K562 (cell line): ENCODE measurements around the gene OR2S2. TPM values are rescaled to one million over a fixed set of nuclear protein-coding genes. Genes with fewer than 3 reads are reported as not detected.

Source experiments
- ATF1 ChIP-seq, 2 experiments: fragments of 450-650 bp in 1 of 2; IDR thresholded peaks; 2 replicates each; pipeline ENCODE4 v1.6.1; 2016; ENCODE audit warnings: missing compliant biosample characterization in 1 of 2, missing genetic modification characterization in 1 of 2
- CCAR2 ChIP-seq: fragments of 200-400 bp; formaldehyde crosslinking; IDR thresholded peaks from 2 replicates; pipeline ENCODE4 v1.6.1; 2017; ENCODE audit warnings: mild to moderate bottlenecking, low read depth, low read length
- CEBPZ ChIP-seq: fragments of 150-350 bp; IDR thresholded peaks from 2 replicates; pipeline ENCODE4 v1.6.1; 2014; ENCODE audit warnings: low read depth, mild to moderate bottlenecking, low read length, borderline replicate concordance
- ELK1 ChIP-seq: sonication (generic); formaldehyde crosslinking; IDR thresholded peaks from 2 replicates; pipeline ENCODE4 v1.8.1; 2022; ENCODE audit warnings: missing genetic modification reagents
- GABPB2 ChIP-seq: fragments of 250-450 bp; sonication (Bioruptor Pico); conservative IDR thresholded peaks from 2 replicates; pipeline ENCODE4 v1.5.1; 2021; ENCODE audit warnings: mild to moderate bottlenecking
- GATAD2B ChIP-seq: fragments of 450-650 bp; IDR thresholded peaks from 2 replicates; pipeline ENCODE4 v1.6.1; 2017; ENCODE audit warnings: mild to moderate bottlenecking, borderline replicate concordance
- HES1 ChIP-seq: fragments of 450-650 bp; IDR thresholded peaks from 2 replicates; pipeline ENCODE4 v1.6.1; 2016; ENCODE audit warnings: low read depth, mild to moderate bottlenecking, moderate library complexity
- HNRNPL ChIP-seq: fragments of 200-400 bp; formaldehyde crosslinking; IDR thresholded peaks from 2 replicates; pipeline ENCODE4 v1.6.1; 2017; ENCODE audit warnings: low read depth, mild to moderate bottlenecking, low read length
- L3MBTL2 ChIP-seq: fragments of 450-650 bp; IDR thresholded peaks from 2 replicates; pipeline ENCODE4 v1.6.1; 2016; ENCODE audit warnings: mild to moderate bottlenecking, moderate library complexity
- LEF1 ChIP-seq: fragments of 450-650 bp; IDR thresholded peaks from 2 replicates; pipeline ENCODE4 v1.6.1; 2016; ENCODE audit warnings: mild to moderate bottlenecking
- MEIS2 ChIP-seq: fragments of 450-650 bp; IDR thresholded peaks from 2 replicates; pipeline ENCODE4 v1.6.1; 2014; ENCODE audit warnings: mild to moderate bottlenecking; ENCODE audit not compliant: partially characterized antibody
- NONO ChIP-seq, 2 experiments: fragments of 200-400 bp in 1 of 2; fragments of 450-650 bp in 1 of 2; formaldehyde crosslinking in 1 of 2; IDR thresholded peaks; 2 replicates each; pipeline ENCODE4 v1.6.1; 2017; ENCODE audit warnings: low read depth in 2 of 2, mild to moderate bottlenecking in 2 of 2, moderate library complexity in 2 of 2, low read length in 1 of 2
- USF2 ChIP-seq: sonication (generic); formaldehyde crosslinking; IDR thresholded peaks from 2 replicates; pipeline ENCODE4 v1.5.0; 2020; ENCODE audit warnings: missing genetic modification reagents
- ZBTB11 ChIP-seq, 3 experiments: fragments of 200-800 bp in 1 of 3; fragments of 250-450 bp in 1 of 3; fragments of 450-650 bp in 1 of 3; sonication (Bioruptor Pico) in 1 of 3; sonication (Bioruptor generic) in 1 of 3; formaldehyde crosslinking in 1 of 3; IDR thresholded peaks; 2 replicates each; pipeline versions ENCODE4 v1.6.1 to v1.8.0; 2016 to 2022; ENCODE audit warnings: mild to moderate bottlenecking in 2 of 3, missing genetic modification characterization in 2 of 3, missing compliant biosample characterization in 1 of 3, moderate library complexity in 1 of 3
- ZNF140 ChIP-seq: fragments of 250-450 bp; sonication (Bioruptor Pico); IDR thresholded peaks from 2 replicates; pipeline ENCODE4 v1.8.0; 2021; ENCODE audit warnings: moderate library complexity, mild to moderate bottlenecking, inconsistent platforms
- ZNF589 ChIP-seq: fragments of 200-800 bp; sonication (Bioruptor generic); IDR thresholded peaks from 2 replicates; pipeline ENCODE4 v1.6.1; 2016; ENCODE audit warnings: low read depth, missing genetic modification characterization, missing compliant biosample characterization
- ZNF699 ChIP-seq: fragments of 250-450 bp; sonication (Bioruptor Pico); IDR thresholded peaks from 2 replicates; pipeline ENCODE4 v1.8.0; 2021; ENCODE audit warnings: mild to moderate bottlenecking, moderate library complexity; ENCODE audit not compliant: insufficient replicate concordance
- polyA plus RNA-seq, 8 experiments: library from polyadenylated mRNA; depleted of rRNA in 4 of 8; stranded (reverse) in 5 of 8; unstranded in 3 of 8; fragments of >200 nt; fragmentation: Nextera tagmentation in 2 of 8; fragmentation: Illumina TruSeq in 1 of 8; extraction: Ambion mirVana in 2 of 8; extraction: Trizol in 1 of 8; gene quantifications; 2 replicates each; pipeline versions ENCODE4 v1.2.1 to v1.2.3, GENCODE V29; 2011 to 2014; ENCODE audit warnings: inconsistent platforms in 1 of 8, missing spikeins in 1 of 8
- total RNA-seq, 7 experiments: library from RNA; depleted of rRNA in 6 of 7; stranded (reverse); fragments of >200 nt in 6 of 7; fragmentation: Illumina TruSeq in 2 of 7; extraction: Trizol in 2 of 7; gene quantifications; 2 replicates each; pipeline versions ENCODE4 v1.2.1 to v1.2.3, GENCODE V29; 2011 to 2021; ENCODE audit warnings: low replicate concordance in 1 of 7

The OR2S2 gene
- total and polyA plus RNA-seq, 9 of the 15 experiments (the other 6 are each of a cell fraction or from before 2014, with no cell fraction given), result not detected

GRCh38 chr9:35945341-35946018 lies 12.5 kb downstream of the OR2S2 start (continued):
- TF ChIP-seq CEBPZ (no peak), ZNF699 (CRISPR knock-in tag) (no peak), GABPB2 (CRISPR knock-in tag) (no peak), NONO (IDR thresholded peaks at IDR 0.05; ENCODE audit: low read depth in 2 of 2, low read length in 1 of 2) (0 out of 4 replicates have a peak, but pooled peaks of 1 of the 2 experiments have one; percentile 32), ZBTB11 (CRISPR knock-in tag; IDR thresholded peaks at IDR 0.05) (0 out of 6 replicates have a peak, but pooled peaks of 1 of the 3 experiments have one; percentile 26), ZNF140 (CRISPR knock-in tag) (no peak), ELK1 (no peak), USF2 (CRISPR knock-in tag) (peak; percentile 10; the same call in 1 of the 2 replicates), MEIS2 (peak; percentile 6), HES1 (no peak), LEF1 (peak; percentile 24; the same call in 1 of the 2 replicates), ZNF589 (CRISPR knock-in tag) (no peak), ATF1 (CRISPR knock-in tag; IDR thresholded peaks at IDR 0.05) (no peak), ATF1 (tag; IDR thresholded peaks at IDR 0.05) (no peak), CCAR2 (no peak), HNRNPL (no peak), L3MBTL2 (0 out of 2 replicates have a peak, but pooled peaks have one; percentile 51), GATAD2B (peak; percentile 19; the same call in 1 of the 2 replicates)
